GM04503 (cell line): Measurements from ENCODE around the gene ATM.
"Not testable (repeated sequence)": the region's sequence is repeated elsewhere in the genome, so short reads cannot be mapped to it uniquely, and the experiment has no call there.

ENCODE experiments used
- DNase-seq: peaks from one replicate; pipeline ENCODE4 v3.0.0-alpha.2; 2012; ENCODE audit warnings: low read depth

ATM gene

DNA sequence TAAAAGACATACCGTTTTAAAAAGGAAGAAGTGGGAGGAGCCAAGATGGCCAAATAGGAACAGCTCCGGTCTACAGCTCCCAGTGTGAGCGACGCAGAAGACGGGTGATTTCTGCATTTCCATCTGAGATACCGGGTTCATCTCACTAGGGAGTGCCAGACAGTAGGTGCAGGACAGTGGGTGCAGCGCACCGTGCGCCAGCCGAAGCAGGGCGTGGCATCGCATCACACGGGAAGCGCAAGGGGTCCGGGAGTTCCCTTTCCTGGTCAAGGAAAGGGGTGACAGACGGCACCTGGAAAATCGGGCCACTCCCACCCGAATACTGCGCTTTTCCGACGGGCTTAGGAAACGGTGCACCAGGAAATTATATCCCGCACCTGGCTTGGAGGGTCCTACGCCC, 150.6 kb downstream of the ATM start:
- not testable (repeated sequence) for DNase-seq

DNA sequence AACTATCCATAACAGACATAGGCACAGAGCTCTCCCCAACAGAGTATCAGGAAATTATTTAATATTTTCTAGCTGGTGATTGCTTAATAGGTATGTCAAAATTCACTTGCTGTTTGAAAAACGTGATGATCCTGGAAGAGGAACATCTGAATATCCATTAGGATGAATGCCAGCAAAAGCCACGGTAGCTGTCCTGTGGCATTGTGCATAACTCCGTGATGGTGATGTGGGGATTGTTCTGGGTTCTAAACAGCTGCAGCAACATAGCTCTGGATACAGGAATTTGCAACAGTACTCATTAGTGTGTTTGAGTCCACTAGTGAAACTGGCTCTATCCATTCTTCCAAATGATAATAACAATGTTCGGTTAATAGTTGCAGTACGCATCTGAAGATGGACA, 165.7 kb downstream of the ATM start:
- no peak for DNase-seq

DNA sequence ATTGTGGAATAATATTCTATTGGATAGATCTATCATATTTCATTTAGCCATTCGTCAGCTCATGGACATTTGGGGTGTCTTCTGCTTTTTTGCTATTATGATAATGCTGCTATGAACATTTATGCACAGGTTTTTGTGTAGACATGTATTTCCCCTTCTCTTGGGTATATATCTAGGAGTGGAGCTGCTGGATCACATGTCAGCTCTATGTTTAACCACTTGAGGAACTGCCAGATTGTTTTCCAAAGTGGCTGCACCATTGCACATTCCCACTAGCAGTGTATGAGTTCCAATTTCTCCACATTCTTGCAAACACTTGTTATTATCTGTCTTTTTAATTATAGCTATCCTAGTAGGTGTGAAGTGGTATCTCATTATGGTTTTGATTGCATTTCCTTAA, 169.5 kb downstream of the ATM start:
- DNase-seq = no peak

DNA sequence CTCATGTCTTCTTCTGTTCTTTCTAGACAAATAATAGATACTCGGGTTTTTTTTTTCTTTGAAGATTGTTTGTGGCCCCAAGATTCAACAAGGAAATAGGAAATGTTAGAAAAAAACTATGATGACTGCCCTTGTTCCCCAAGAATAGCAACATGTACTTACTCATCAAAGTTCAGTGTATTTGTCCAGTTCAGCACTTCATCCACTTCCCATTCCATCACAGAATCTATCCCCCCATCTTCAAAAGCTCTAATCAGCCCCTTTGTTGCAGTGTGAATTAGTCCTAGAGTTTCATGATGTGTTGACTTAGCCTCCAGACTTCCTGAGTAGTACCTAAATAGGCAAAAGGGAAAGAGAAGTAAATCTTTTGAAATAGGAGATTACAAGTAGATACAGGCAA, 170.2 kb downstream of the ATM start:
- no peak for DNase-seq

DNA sequence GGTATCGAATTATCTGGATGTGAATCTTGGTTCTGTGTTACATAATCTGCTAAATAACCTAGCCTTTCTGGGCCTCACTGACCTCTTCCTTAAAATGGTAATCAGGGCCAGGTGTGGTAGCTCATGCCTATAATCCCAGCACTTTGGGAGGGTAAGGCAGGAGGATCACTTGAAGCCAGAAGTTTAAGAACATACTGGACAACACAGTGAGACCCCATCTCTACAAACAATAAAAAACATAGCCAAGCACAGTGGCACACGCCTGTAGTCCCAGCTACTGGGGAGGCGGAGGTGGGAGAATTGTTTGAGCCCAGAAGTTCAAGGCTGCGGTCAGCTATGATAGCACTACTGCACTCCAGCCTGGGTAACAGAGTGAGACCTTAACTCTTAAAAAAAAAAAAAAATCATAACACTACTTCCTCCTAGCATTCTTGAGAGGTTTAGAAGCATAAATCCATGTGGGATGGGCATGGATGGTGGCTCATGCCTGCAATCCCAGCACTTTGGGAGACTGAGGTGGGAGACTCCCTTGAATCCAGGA, 171.9 kb downstream of the ATM start:
- DNase-seq = no peak

DNA sequence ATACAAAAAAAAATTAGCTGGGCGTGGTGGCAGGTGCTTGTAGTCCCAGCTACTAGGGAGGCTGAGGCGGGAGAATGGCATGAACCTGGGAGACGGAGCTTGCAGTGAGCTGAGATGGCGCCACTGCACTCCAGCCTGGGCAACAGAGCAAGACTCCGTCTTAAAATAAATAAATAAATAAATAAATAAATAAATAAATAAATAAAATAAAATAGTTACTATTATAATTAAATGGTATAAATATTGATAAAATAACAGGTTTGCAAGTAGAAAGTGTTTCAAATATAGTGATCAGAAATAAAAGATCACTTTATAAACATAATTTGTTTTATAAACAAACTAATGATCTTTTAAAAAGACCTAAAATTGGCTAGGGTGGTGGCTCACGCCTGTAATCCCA, 173.8 kb downstream of the ATM start:
- not testable (repeated sequence) for DNase-seq

DNA sequence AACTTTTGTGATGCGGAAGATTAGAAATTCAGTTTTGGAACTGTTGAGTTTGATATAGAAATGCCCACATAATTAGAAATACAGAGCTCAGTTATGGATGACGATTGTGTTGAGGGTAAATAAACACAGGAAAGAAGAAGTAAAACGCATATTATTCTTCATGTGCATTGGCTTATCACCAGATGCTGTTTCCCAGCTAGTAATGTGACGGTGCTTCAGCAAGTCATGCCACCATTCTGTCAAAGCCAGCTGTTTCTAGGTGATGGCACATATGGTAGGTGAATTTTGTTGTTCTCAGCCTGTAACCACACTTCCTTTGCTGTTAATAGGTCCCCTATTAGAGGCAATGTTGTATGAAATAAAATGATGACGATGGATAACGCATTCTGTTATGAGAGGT, 175.6 kb downstream of the ATM start:
- DNase-seq = no peak

DNA sequence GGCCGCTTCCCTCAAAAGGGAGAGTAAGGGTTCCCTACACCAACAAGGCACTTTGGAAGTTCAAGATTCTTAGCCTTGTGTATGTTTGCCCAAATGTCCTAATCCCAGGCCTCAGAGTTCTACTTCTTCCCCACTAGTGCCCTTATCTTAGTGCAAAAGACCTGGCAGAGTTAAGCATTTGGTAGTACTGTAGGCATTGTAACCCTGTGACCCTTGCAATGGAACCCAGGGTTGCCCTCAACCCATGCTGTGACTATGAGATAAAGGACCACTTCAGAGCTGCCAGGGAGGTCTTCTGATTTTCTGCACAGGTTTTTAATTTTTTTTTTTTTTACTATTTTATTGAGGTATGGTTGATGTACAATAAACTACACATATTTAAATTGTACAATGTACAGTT, 179.4 kb downstream of the ATM start:
- no peak for DNase-seq

DNA sequence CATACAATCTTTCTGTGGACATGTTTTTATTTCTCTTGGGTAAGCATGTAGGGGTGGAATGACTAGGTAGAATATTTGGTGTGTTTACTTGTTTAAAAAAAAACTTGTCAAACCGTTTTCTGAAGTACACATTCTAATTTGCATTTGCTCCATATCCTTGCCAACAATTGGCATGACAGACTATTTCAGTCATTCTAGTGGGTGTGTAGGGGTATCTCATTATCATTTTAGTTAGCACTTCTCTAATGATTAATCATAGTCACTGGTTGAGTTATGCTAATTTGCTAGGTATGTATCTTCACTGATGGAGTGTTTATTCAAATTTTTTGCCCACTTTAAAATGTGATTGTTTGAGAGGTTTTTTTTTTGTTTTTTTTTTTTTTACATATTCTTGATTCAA, 180.2 kb downstream of the ATM start:
- no peak for DNase-seq

DNA sequence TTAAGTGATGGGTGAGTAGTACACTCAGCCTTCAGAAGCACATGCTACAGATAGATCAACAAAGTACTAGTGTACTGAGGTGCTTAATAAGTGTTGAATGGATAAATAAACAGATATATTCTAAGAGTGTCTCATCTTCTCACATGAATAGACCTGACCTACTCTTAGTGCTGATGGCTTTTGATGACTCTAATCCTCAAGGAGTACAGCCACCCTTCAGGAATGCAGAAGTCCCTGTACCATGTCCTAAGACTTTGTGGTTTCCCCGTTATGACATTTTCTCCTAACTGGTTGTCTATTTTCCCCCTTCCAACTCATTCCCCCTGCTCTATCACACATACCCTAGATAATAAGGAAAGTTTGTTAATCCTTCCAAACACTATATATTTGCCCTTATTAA, 182.8 kb downstream of the ATM start:
- no peak for DNase-seq

DNA sequence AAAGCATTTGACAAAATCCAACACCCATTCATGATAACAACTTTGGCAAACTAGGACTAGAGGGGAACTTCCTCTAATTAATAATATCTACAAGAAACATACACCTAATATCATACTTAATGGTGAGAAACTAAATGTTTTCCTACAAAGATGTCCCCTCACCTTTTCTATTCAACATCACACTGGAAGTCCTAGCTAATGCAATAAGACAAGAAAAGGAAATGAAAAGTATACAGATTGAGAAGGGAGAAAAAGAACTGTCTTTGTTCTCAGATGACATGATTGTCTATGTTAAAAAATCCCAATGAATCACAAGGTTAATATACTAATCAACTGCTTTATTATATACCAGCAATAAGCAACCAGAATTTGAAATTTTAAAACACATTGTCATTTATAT, 192.1 kb downstream of the ATM start:
- no peak for DNase-seq

DNA sequence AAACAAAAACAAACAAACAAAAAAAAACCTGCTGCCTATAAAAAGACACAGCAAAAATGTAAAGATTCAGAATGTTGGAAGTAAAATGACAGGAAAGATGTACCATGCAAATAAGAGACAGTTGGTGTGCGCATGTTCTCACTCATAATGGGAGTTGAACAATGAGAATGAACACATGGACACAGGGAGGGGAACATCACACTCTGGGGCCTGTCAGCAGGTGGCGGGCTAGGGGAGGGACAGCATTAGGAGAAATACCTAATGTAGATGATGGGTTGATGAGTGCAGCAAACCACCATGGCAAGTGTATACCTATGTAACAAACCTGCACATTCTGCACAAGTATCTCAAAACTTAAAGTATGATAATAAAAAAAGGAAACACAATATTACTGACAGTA, 194.7 kb downstream of the ATM start:
- not testable (repeated sequence) for DNase-seq
